Prostate gland (tissue), 2 donors: Measurements from ENCODE around the gene NT5C1B. TPM values are rescaled to one million over a fixed set of nuclear protein-coding genes. Genes with fewer than 3 reads are reported as not detected.

Experiments
- DNase-seq: peaks from one replicate; pipeline ENCODE4 v3.0.0-alpha.2; 2019; ENCODE audit warnings: low spot score
- H3K27ac ChIP-seq, 2 donors: fragments of 200-600 bp; sonication (generic); 2 replicates each; pipeline ENCODE4 v1.5.1; 2017 to 2019
- H3K27me3 ChIP-seq: fragments of 200-600 bp; sonication (generic); replicated peaks from 2 replicates; pipeline ENCODE4 v1.5.1; 2019; ENCODE audit not compliant: insufficient read depth
- H3K36me3 ChIP-seq, 2 donors: fragments of 200-600 bp; sonication (generic); 1 replicate in 1 of 2; 2 replicates in 1 of 2; pipeline versions ENCODE4 v1.5.1 to v1.8.1; 2017 to 2019
- H3K4me1 ChIP-seq: fragments of 200-600 bp; sonication (generic); replicated peaks from 2 replicates; pipeline ENCODE4 v1.5.1; 2019
- H3K4me3 ChIP-seq, 2 donors: fragments of 200-600 bp; sonication (generic); 2 replicates each; pipeline ENCODE4 v1.5.1; 2017 to 2019
- H3K9me3 ChIP-seq: fragments of 200-600 bp; sonication (generic); 2 replicates; pipeline ENCODE4 v1.5.1; 2017
- CTCF ChIP-seq, 4 experiments: fragments of 200-600 bp in 2 of 4; fragments of 450-650 bp in 2 of 4; sonication (generic) in 2 of 4; IDR thresholded peaks; 1 replicate in 3 of 4; 2 replicates in 1 of 4; pipeline ENCODE4 v1.5.1; 2016 to 2019; ENCODE audit warnings: antibody characterized with exemption in 4 of 4, mild to moderate bottlenecking in 2 of 4, moderate library complexity in 2 of 4
- POLR2A ChIP-seq: fragments of 450-650 bp; IDR thresholded peaks from one replicate; pipeline ENCODE4 v1.6.1; 2016; ENCODE audit warnings: antibody characterized with exemption, mild to moderate bottlenecking
- POLR2AphosphoS5 ChIP-seq: sonication (generic); formaldehyde crosslinking; IDR thresholded peaks from one replicate; pipeline ENCODE4 v1.6.1; 2017; ENCODE audit warnings: antibody characterized with exemption
- WGBS: methylation state at CpG from one replicate; pipeline ENCODE4 v1.1.5; 2018; 5-methylcytosine and 5-hydroxymethylcytosine counted together
- intact Hi-C: fragments of 100-400 bp; cut with DNase I; formaldehyde crosslinking; loops from one replicate; pipeline ENCODE4 v1.14.2; 2022
- small RNA-seq, 2 donors: library from RNA; depleted of rRNA; stranded (forward); fragments of <200 nt; gene quantifications; one replicate each; pipeline ENCODE3, GENCODE V24; 2016
- total RNA-seq, 2 donors: library from RNA; depleted of rRNA; stranded (reverse); fragments of >200 nt; gene quantifications; one replicate each; pipeline ENCODE4 v1.1.0, GENCODE V29; 2016

NT5C1B gene
- total RNA-seq, 2 donors from 2014 or later, result 4.8 TPM; not detected in 1

- TF ChIP-seq POLR2A, result no peak
- no peak for TF ChIP-seq POLR2AphosphoS5
- TF ChIP-seq CTCF (IDR thresholded peaks at IDR 0.05), result no peak
- no peaks in the 10 kb centered on the region for H3K4me1 ChIP-seq
- no peak for DNase-seq
- intact Hi-C loops, result loop anchor here (5.0 to 10.0 kb wide), 4 partner anchors 44 to 1239 kb away; no protein-coding TSS in a partner anchor
- H3K4me3 ChIP-seq, result no peak overlapping the region
- no peak overlapping the region for H3K27ac ChIP-seq
- H3K36me3 ChIP-seq, result no peaks in the 10 kb centered on the region
- 44% methylated on average over 11 of the region's 11 CpGs for WGBS
- H3K27me3 ChIP-seq, result no peaks in the 10 kb centered on the region
- no peaks in the 10 kb centered on the region for H3K9me3 ChIP-seq
Measured at GRCh38 chr2:18516112-18516511, 73.3 kb downstream of the NT5C1B start.

- no peaks in the 10 kb centered on the region for H3K4me1 ChIP-seq
Measured at GRCh38 chr2:18514526-18515461, 74.6 kb downstream of the NT5C1B start.

More at GRCh38 chr2:18514526-18515461, 74.6 kb downstream of the NT5C1B start:
- Histone ChIP-seq H3K9me3 (no peaks in the 10 kb centered on the region), H3K4me3 (no peak overlapping the region), H3K27ac (no peak overlapping the region), H3K36me3 (no peaks in the 10 kb centered on the region), H3K27me3 (no peaks in the 10 kb centered on the region)
- intact Hi-C loops, result loop anchor here (5.0 to 10.0 kb wide), 4 partner anchors 42 to 1240 kb away; no protein-coding TSS in a partner anchor
- TF ChIP-seq POLR2A (no peak), POLR2AphosphoS5 (no peak), CTCF (IDR thresholded peaks at IDR 0.05) (no peak)
- 68% methylated on average over 4 of the region's 4 CpGs for WGBS
- DNase-seq, result no peak

Small RNA genes within 50 kb of the gene (small RNA-seq; reads per million reads assigned to genes)
- 0 reads per million in 2 donors for gene RNU6-1215P

Other genes starting within 250 kb of the NT5C1B start
- gene RDH14, start 28.9 kb downstream of the NT5C1B start, total RNA-seq, result 10 to 100 TPM; 29.5 to 42.5 TPM